Measurements from ENCODE around the gene PALMD. TPM values are rescaled to one million over a fixed set of nuclear protein-coding genes. Genes with fewer than 3 reads are reported as not detected.

Gene PALMD
- total RNA-seq, 3 donors from 2014 or later (not counting 1 experiment from before 2014, with no cell fraction given): not detected

- no peak for ATAC-seq
These were observed 81.8 kb downstream of the PALMD start for GRCh38 chr1:99727575-99728185.

GRCh38 chr1:99728494-99729235 is 82.8 kb downstream of the PALMD start:
- no peaks in the 10 kb centered on the region for H3K27me3 Mint-ChIP-seq (ENCODE audit: low read depth in 2 of 2)
- ATAC-seq (no peak), DNase-seq (no peak)
- H3K9me3 ChIP-seq (ENCODE audit: control insufficient read depth, insufficient read depth, low read length): no peaks in the 10 kb centered on the region
- H3K4me1 ChIP-seq (ENCODE audit: control insufficient read depth, insufficient read depth, low read length): no peaks in the 10 kb centered on the region
- H3K36me3 ChIP-seq (ENCODE audit: control insufficient read depth, insufficient read depth, low read length): no peaks in the 10 kb centered on the region
- intact Hi-C loops (cut with micrococcal nuclease): no loop called here
- no peak overlapping the region for H3K27ac ChIP-seq (ENCODE audit: low read length)
- no peak for TF ChIP-seq CTCF (IDR thresholded peaks at IDR 0.05)
- no peak overlapping the region for H3K27ac Mint-ChIP-seq
- no peaks in the 10 kb centered on the region for H3K27me3 ChIP-seq (ENCODE audit: control insufficient read depth, insufficient read depth, low read length)
- no peak overlapping the region for H3K4me3 ChIP-seq (ENCODE audit: low read length)
- WGBS (ENCODE audit: insufficient coverage): 76% methylated on average over 4 of the region's 4 CpGs
- no peaks in the 10 kb centered on the region for H3K4me1 Mint-ChIP-seq
- H3K9me3 Mint-ChIP-seq: no peaks in the 10 kb centered on the region
- no peak overlapping the region for H3K4me3 Mint-ChIP-seq
- no peaks in the 10 kb centered on the region for H3K36me3 Mint-ChIP-seq

More at GRCh38 chr1:99727575-99728185, 81.8 kb downstream of the PALMD start:
- 84% methylated on average over 3 of the region's 4 CpGs for WGBS (ENCODE audit: insufficient coverage)
- H3K36me3 Mint-ChIP-seq: no peaks in the 10 kb centered on the region
- no peaks in the 10 kb centered on the region for H3K9me3 Mint-ChIP-seq
- Histone ChIP-seq H3K27me3 (ENCODE audit: control insufficient read depth, insufficient read depth, low read length) (no peaks in the 10 kb centered on the region), H3K9me3 (ENCODE audit: control insufficient read depth, insufficient read depth, low read length) (no peaks in the 10 kb centered on the region), H3K27ac (ENCODE audit: low read length) (no peak overlapping the region), H3K36me3 (ENCODE audit: control insufficient read depth, insufficient read depth, low read length) (no peaks in the 10 kb centered on the region), H3K4me3 (ENCODE audit: low read length) (no peak overlapping the region), H3K4me1 (ENCODE audit: control insufficient read depth, insufficient read depth, low read length) (no peaks in the 10 kb centered on the region)
- no peak overlapping the region for H3K4me3 Mint-ChIP-seq
- intact Hi-C loops (cut with micrococcal nuclease): no loop called here
- H3K27me3 Mint-ChIP-seq (ENCODE audit: low read depth in 2 of 2): no peaks in the 10 kb centered on the region
- DNase-seq: no peak
- H3K27ac Mint-ChIP-seq: no peak overlapping the region
- H3K4me1 Mint-ChIP-seq: no peaks in the 10 kb centered on the region
- TF ChIP-seq CTCF (IDR thresholded peaks at IDR 0.05): no peak

- Mint-ChIP-seq H3K4me1 (no peaks in the 10 kb centered on the region), H3K27ac (no peak overlapping the region), H3K36me3 (no peaks in the 10 kb centered on the region), H3K4me3 (no peak overlapping the region), H3K9me3 (no peaks in the 10 kb centered on the region), H3K27me3 (ENCODE audit: low read depth in 2 of 2) (no peaks in the 10 kb centered on the region)
- no peak for TF ChIP-seq CTCF (IDR thresholded peaks at IDR 0.05)
- ATAC-seq (no peak), DNase-seq (no peak)
- H3K36me3 ChIP-seq (ENCODE audit: control insufficient read depth, insufficient read depth, low read length): no peaks in the 10 kb centered on the region
- H3K4me1 ChIP-seq (ENCODE audit: control insufficient read depth, insufficient read depth, low read length): no peaks in the 10 kb centered on the region
- whole genome bisulfite sequencing (ENCODE audit: insufficient coverage): 100% methylated on average over 1 of the region's 1 CpG
- H3K27ac ChIP-seq (ENCODE audit: low read length): no peak overlapping the region
- no peaks in the 10 kb centered on the region for H3K27me3 ChIP-seq (ENCODE audit: control insufficient read depth, insufficient read depth, low read length)
- no peak overlapping the region for H3K4me3 ChIP-seq (ENCODE audit: low read length)
- intact Hi-C loops (cut with micrococcal nuclease): no loop called here
- no peaks in the 10 kb centered on the region for H3K9me3 ChIP-seq (ENCODE audit: control insufficient read depth, insufficient read depth, low read length)
These were observed 85.5 kb downstream of the PALMD start for GRCh38 chr1:99731384-99731783.
